GM06990 (cell line): Measurements from ENCODE around the gene MRTO4.
"Not testable (repeated sequence)": the region's sequence is repeated elsewhere in the genome, so short reads cannot be mapped to it uniquely, and the experiment has no call there.

Experiments used
- DNase-seq: peaks from one replicate; pipeline ENCODE4 v3.0.0-alpha.2; 2011; ENCODE audit not compliant: insufficient read length; ENCODE audit errors: extremely low read depth
- H3K27me3 ChIP-seq: replicated peaks from 2 replicates; pipeline ENCODE4 v1.6.0; 2011; ENCODE audit warnings: low read length; ENCODE audit not compliant: control insufficient read depth, insufficient read depth
- H3K36me3 ChIP-seq: 2 replicates; pipeline ENCODE4 v1.5.1; 2011; ENCODE audit warnings: low read length; ENCODE audit not compliant: control insufficient read depth, insufficient read depth
- H3K4me3 ChIP-seq: replicated peaks from 2 replicates; pipeline ENCODE4 v1.5.1; 2011; ENCODE audit warnings: low read depth, mild to moderate bottlenecking, control low read depth, low read length
- TF ChIP-seq, protein P1 (sequence below): IDR thresholded peaks from 2 replicates; pipeline ENCODE4 v1.5.1; 2011; ENCODE audit warnings: low read length, control low read depth, mild to moderate bottlenecking, inconsistent platforms; ENCODE audit not compliant: insufficient read depth, poor library complexity, severe bottlenecking

MRTO4 gene

DNA sequence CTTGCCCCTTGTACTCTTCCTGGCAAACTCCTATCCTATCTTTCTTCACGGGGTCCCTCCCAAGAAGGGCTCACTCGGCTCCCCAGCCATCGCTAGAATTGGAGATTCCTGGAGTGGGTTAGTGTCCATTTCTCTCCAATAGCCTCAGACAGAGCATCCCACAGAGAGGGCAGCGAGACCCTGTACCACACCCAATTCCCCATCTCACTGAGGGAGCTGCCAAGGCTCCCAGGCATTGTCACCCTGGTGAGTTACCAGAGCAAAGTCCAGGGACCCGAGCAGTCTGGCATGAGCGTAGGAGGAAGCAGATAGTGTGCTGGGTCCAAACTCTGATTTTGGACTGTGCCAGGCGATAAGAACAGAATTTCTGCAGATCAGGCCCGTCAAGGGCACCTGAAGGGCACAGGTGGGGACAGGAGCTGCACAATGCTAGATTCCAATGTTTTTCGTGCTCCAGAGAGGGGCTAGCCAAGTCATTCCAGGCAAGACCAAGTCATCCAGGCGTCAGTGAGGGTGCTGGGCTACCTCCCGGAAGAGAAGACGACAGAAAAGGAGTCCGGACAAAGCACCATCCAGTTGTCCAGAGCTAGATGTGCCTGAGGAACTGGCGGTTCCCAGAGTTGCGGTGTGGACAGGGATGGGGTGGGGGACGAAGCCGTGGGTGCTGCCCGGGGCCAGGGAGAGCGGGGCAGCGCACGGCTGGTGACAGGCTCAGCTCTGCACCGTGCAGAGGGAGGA is 21.7 kb downstream of the MRTO4 start:
- no peak overlapping the region for H3K4me3 ChIP-seq
- TF ChIP-seq, protein P1, sequence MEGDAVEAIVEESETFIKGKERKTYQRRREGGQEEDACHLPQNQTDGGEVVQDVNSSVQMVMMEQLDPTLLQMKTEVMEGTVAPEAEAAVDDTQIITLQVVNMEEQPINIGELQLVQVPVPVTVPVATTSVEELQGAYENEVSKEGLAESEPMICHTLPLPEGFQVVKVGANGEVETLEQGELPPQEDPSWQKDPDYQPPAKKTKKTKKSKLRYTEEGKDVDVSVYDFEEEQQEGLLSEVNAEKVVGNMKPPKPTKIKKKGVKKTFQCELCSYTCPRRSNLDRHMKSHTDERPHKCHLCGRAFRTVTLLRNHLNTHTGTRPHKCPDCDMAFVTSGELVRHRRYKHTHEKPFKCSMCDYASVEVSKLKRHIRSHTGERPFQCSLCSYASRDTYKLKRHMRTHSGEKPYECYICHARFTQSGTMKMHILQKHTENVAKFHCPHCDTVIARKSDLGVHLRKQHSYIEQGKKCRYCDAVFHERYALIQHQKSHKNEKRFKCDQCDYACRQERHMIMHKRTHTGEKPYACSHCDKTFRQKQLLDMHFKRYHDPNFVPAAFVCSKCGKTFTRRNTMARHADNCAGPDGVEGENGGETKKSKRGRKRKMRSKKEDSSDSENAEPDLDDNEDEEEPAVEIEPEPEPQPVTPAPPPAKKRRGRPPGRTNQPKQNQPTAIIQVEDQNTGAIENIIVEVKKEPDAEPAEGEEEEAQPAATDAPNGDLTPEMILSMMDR, result no peak
- no peak for DNase-seq
- H3K27me3 ChIP-seq, result no peaks in the 10 kb centered on the region
- H3K36me3 ChIP-seq, result no peaks in the 10 kb centered on the region

DNA sequence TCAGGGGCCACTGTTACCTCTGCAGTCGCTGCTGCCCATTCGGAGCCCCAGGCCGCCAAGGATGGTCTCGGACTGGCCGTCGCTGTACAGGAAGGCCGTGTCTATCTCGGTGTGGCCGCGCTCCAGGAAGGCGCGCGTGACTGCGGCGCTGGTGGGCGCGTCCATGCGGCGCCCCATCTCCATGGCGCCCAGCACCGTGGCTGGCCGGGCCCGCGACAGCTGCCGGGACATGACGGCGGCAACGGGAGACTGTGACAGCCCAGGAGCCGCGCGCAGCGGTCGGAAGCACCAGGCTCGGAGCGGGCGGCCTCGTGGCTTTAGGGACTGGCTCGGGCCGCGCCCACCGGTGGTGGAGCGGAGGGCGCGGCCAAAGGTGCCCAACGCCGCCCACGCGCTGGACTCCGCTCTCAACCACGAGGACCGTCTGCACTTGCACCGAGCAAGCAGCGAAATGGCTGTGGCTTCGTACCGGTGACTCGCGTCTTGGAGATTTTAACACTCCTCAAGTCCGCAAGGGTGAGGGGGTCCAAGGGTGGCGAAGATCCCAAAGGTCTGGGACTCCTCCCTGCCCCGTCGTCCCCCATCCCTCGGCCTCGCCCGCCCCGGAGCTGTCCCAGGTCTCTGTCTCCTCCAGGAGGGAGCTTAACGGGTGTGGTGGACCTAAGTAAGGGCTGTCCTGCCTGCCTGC is 22.4 kb downstream of the MRTO4 start:
- not testable (repeated sequence) for H3K4me3 ChIP-seq, DNase-seq, H3K36me3 ChIP-seq, H3K27me3 ChIP-seq

DNA sequence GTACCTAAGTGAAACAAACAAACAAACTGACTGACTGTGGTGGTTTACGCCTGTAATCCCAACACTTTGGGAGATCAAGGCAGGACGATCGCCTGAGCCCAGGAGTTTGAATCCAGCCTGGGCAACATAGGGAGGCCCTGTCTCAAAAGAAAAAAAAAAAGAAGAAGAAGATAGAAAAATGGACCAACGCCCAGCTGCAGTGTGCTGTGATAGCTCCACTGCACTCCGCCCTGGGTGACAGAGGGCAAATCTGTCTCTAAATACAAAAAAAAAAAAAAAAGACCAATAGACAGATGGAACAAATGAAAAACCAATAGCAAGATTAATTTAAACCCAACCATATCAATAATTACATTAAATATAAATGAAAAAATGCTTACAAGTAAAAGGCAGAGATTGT is 23.0 kb downstream of the MRTO4 start:
- Histone ChIP-seq H3K27me3 (no peaks in the 10 kb centered on the region), H3K4me3 (no peak overlapping the region), H3K36me3 (no peaks in the 10 kb centered on the region)
- no peak for DNase-seq
- TF ChIP-seq, protein P1, result no peak

DNA sequence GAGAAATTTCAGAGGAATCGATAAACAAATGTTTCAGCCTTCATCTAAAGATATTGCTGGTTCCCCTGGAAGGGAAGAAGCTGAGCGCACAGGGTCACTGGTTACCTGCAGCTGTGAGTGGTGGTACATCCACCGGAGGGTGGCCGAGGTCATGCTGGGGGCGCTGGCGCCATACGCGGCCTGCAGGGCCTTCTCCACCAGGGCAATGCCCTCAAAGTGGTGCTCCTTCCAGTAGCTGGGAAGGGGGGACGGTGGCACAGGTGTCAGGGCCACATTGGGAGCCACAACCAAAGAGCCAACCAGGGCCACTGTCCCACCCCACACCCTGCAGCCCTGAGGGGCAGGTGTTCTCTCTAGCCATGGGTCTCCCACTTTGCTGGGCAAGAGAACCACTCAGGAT is 32.3 kb downstream of the MRTO4 start:
- no peak for DNase-seq
- H3K27me3 ChIP-seq, result no peaks in the 10 kb centered on the region
- no peaks in the 10 kb centered on the region for H3K36me3 ChIP-seq
- no peak overlapping the region for H3K4me3 ChIP-seq
- TF ChIP-seq, protein P1, result no peak

DNA sequence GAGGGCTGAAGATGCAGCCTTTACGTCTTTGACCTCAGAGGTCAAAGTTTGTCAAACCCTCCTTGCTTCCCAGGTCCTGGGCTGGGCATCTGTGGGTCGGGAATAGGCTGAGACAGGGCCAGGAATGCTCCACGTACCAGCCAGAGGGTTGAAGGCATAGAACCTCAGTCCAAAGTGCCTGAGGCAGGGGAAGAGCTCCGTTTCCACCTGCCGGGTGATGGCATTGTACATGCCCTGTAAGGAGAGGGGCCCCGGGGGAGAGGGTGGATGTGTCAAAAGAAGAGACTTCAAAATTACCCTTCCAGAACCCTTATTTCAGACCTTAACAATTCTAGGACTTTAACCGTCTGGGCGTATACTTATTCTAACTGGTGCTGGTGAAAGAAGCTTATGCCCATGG is 33.3 kb downstream of the MRTO4 start:
- TF ChIP-seq, protein P1, result no peak
- no peak for DNase-seq
- Histone ChIP-seq H3K27me3 (no peaks in the 10 kb centered on the region), H3K4me3 (no peak overlapping the region), H3K36me3 (no peaks in the 10 kb centered on the region)

DNA sequence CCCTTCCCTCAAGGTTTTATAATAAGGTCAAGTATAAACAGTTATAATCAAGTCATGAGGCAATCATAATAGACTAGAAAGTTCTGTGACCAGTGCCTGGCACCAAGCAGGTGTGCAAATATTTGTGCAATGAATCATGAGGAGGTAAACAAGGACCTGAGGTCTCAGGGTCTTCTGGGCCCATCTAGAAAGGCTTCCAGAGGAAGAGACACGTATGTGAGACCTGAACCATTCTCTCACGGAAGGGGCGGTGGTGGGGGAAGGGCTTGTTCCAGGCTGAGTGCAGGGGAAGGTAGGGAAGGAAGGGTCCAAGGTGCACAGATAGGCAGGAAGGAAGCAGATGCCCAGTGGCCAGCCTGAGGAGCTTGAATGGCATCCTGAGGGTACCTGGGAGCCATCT is 33.8 kb downstream of the MRTO4 start:
- H3K36me3 ChIP-seq, DNase-seq, H3K4me3 ChIP-seq, H3K27me3 ChIP-seq: not testable (repeated sequence)

DNA sequence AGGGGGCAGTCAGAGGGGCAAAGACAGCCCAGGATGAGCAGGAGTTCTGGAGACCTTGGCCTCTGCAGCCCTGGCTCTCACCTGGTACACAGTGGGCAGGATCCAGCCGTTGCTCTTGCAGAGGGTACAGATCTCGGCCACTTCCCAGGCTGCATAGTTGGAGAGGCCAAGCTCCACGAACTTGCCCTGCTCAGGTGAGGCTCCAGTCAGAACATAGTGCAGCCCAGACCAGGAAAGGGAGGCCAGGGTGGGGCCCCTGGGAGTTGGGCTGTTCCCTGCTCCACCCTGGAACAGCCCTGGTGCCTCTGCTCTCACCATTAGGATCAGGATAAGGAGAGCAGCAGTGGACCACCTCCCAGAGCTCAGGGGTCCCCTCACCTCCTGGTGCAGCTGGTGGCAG is 34.2 kb downstream of the MRTO4 start:
- not testable (repeated sequence) for H3K36me3 ChIP-seq, DNase-seq, H3K27me3 ChIP-seq, H3K4me3 ChIP-seq
